Karpas-422 (cell line): ENCODE results near the gene POLR2J3. TPM values are rescaled to one million over a fixed set of nuclear protein-coding genes. Genes with fewer than 3 reads are reported as not detected.
"Not testable (repeated sequence)": the region's sequence is repeated elsewhere in the genome, so short reads cannot be mapped to it uniquely, and the experiment has no call there.

Source experiments
- DNase-seq: peaks from one replicate; pipeline ENCODE4 v3.0.0-alpha.2; 2015
- H2AFZ ChIP-seq: fragments of 200-600 bp; sonication (generic); 2 replicates; pipeline ENCODE4 v1.6.1; 2014; ENCODE audit warnings: antibody characterized with exemption, low read length, mixed read lengths
- H3K27ac ChIP-seq: fragments of 200-600 bp; sonication (generic); 2 replicates; pipeline ENCODE4 v1.5.1; 2014; ENCODE audit warnings: mild to moderate bottlenecking, low read length, moderate library complexity
- H3K27me3 ChIP-seq: fragments of 200-600 bp; sonication (generic); 2 replicates; pipeline ENCODE4 v1.6.1; 2014; ENCODE audit warnings: low read length, mixed read lengths
- H3K36me3 ChIP-seq: fragments of 200-600 bp; sonication (generic); 2 replicates; pipeline ENCODE4 v1.6.1; 2014; ENCODE audit warnings: low read length, mixed read lengths; ENCODE audit not compliant: insufficient read depth
- H3K4me1 ChIP-seq: fragments of 200-600 bp; sonication (generic); 2 replicates; pipeline ENCODE4 v1.6.1; 2014; ENCODE audit warnings: mild to moderate bottlenecking, low read length, mixed read lengths
- H3K4me2 ChIP-seq: fragments of 200-600 bp; sonication (generic); 2 replicates; pipeline ENCODE4 v1.6.1; 2014; ENCODE audit warnings: low read length, low read depth, mild to moderate bottlenecking; ENCODE audit not compliant: poor library complexity, severe bottlenecking
- H3K4me3 ChIP-seq: fragments of 200-600 bp; sonication (generic); 2 replicates; pipeline ENCODE4 v1.5.1; 2014; ENCODE audit warnings: mild to moderate bottlenecking, antibody characterized with exemption, low read length, mixed read lengths
- H3K79me2 ChIP-seq: fragments of 200-600 bp; sonication (generic); 2 replicates; pipeline ENCODE4 v1.6.1; 2014; ENCODE audit warnings: mild to moderate bottlenecking, low read length, mixed read lengths
- H3K9ac ChIP-seq: fragments of 200-600 bp; sonication (generic); 2 replicates; pipeline ENCODE4 v1.6.0; 2014; ENCODE audit warnings: low read length
- H3K9me2 ChIP-seq: fragments of 200-600 bp; sonication (generic), shearing (Covaris generic); replicated peaks from 2 replicates; pipeline ENCODE4 v1.6.0; 2014; ENCODE audit warnings: mild to moderate bottlenecking, low read length, moderate library complexity; ENCODE audit not compliant: insufficient read depth
- H3K9me3 ChIP-seq: fragments of 300-700, 200-600 bp; sonication (generic); 2 replicates; pipeline ENCODE4 v1.6.1; 2014; ENCODE audit warnings: low read length, mixed read lengths
- H4K20me1 ChIP-seq: fragments of 200-600 bp; sonication (generic); 2 replicates; pipeline ENCODE4 v1.6.1; 2014; ENCODE audit warnings: mild to moderate bottlenecking, antibody characterized with exemption, low read length, low read depth; ENCODE audit not compliant: insufficient read depth
- total RNA-seq: library from RNA; depleted of rRNA; stranded (reverse); fragments of >200 nt; shearing (Covaris generic); gene quantifications from 2 replicates; pipeline ENCODE4 v1.2.3, GENCODE V29; 2014; ENCODE audit warnings: low replicate concordance

Gene POLR2J3
- total RNA-seq, 1 experiment from 2014 or later: 45.5 TPM

- not testable (repeated sequence) for H2AFZ ChIP-seq, H3K27ac ChIP-seq, H3K4me2 ChIP-seq, H4K20me1 ChIP-seq, H3K27me3 ChIP-seq, H3K4me1 ChIP-seq, H3K9me2 ChIP-seq, H3K79me2 ChIP-seq, H3K9me3 ChIP-seq, H3K4me3 ChIP-seq, H3K9ac ChIP-seq, H3K36me3 ChIP-seq, DNase-seq
Measured at GRCh38 chr7:102542083-102542482, 30.3 kb downstream of the POLR2J3 start.

- not testable (repeated sequence) for H3K4me3 ChIP-seq, H3K27me3 ChIP-seq, H3K79me2 ChIP-seq, H4K20me1 ChIP-seq, H3K4me1 ChIP-seq, DNase-seq, H3K9me3 ChIP-seq, H3K9ac ChIP-seq, H3K9me2 ChIP-seq, H3K4me2 ChIP-seq, H2AFZ ChIP-seq, H3K27ac ChIP-seq, H3K36me3 ChIP-seq
Measured at GRCh38 chr7:102540604-102541003, 31.8 kb downstream of the POLR2J3 start.

GRCh38 chr7:102535062-102535615, 37.2 kb downstream of the POLR2J3 start:
- H3K79me2 ChIP-seq, H3K9me2 ChIP-seq, H3K27ac ChIP-seq, H2AFZ ChIP-seq, DNase-seq, H3K4me1 ChIP-seq, H3K4me2 ChIP-seq, H3K36me3 ChIP-seq, H3K4me3 ChIP-seq, H3K9ac ChIP-seq, H4K20me1 ChIP-seq, H3K27me3 ChIP-seq, H3K9me3 ChIP-seq: not testable (repeated sequence)

GRCh38 chr7:102532127-102532526, 40.3 kb downstream of the POLR2J3 start:
- not testable (repeated sequence) for H3K9me2 ChIP-seq, DNase-seq, H3K4me1 ChIP-seq, H4K20me1 ChIP-seq, H3K9ac ChIP-seq, H3K27me3 ChIP-seq, H3K36me3 ChIP-seq, H3K27ac ChIP-seq, H3K4me3 ChIP-seq, H3K9me3 ChIP-seq, H2AFZ ChIP-seq, H3K79me2 ChIP-seq, H3K4me2 ChIP-seq

- H3K4me3 ChIP-seq, H3K27ac ChIP-seq, H3K4me1 ChIP-seq, H3K79me2 ChIP-seq, H2AFZ ChIP-seq, H3K9me2 ChIP-seq, H3K36me3 ChIP-seq, H3K9ac ChIP-seq, H3K9me3 ChIP-seq, DNase-seq, H3K4me2 ChIP-seq, H3K27me3 ChIP-seq, H4K20me1 ChIP-seq: not testable (repeated sequence)
Measured at GRCh38 chr7:102531583-102531982, 40.8 kb downstream of the POLR2J3 start.

- H3K36me3 ChIP-seq, H3K27ac ChIP-seq, H3K27me3 ChIP-seq, H4K20me1 ChIP-seq, H3K4me1 ChIP-seq, H2AFZ ChIP-seq, H3K9me3 ChIP-seq, DNase-seq, H3K9ac ChIP-seq, H3K4me2 ChIP-seq, H3K79me2 ChIP-seq, H3K9me2 ChIP-seq, H3K4me3 ChIP-seq: not testable (repeated sequence)
Measured at GRCh38 chr7:102527822-102528793, 44.3 kb downstream of the POLR2J3 start.

- not testable (repeated sequence) for H3K9ac ChIP-seq, H3K4me1 ChIP-seq, H3K27me3 ChIP-seq, H3K79me2 ChIP-seq, DNase-seq, H3K9me2 ChIP-seq, H3K9me3 ChIP-seq, H3K27ac ChIP-seq, H3K4me2 ChIP-seq, H4K20me1 ChIP-seq, H2AFZ ChIP-seq, H3K36me3 ChIP-seq, H3K4me3 ChIP-seq
Measured at GRCh38 chr7:102527182-102527581, 45.2 kb downstream of the POLR2J3 start.

GRCh38 chr7:102524803-102525202, 47.6 kb downstream of the POLR2J3 start:
- H3K36me3 ChIP-seq, H3K79me2 ChIP-seq, H2AFZ ChIP-seq, H3K9me2 ChIP-seq, H3K4me2 ChIP-seq, DNase-seq, H3K4me1 ChIP-seq, H3K9ac ChIP-seq, H3K4me3 ChIP-seq, H3K27me3 ChIP-seq, H4K20me1 ChIP-seq, H3K27ac ChIP-seq, H3K9me3 ChIP-seq: not testable (repeated sequence)
